ENCODE data around the gene MUC3A. TPM values are rescaled to one million over a fixed set of nuclear protein-coding genes. Genes with fewer than 3 reads are reported as not detected.
"Not testable (repeated sequence)": the region's sequence is repeated elsewhere in the genome, so short reads cannot be mapped to it uniquely, and the experiment has no call there.

The MUC3A gene
- polyA plus RNA-seq, 1 experiment = not detected

- peaks cover 20% of the 10 kb centered on the region for H3K9me3 ChIP-seq (ENCODE audit: control insufficient read depth, insufficient read depth, low read length)
- DNase-seq (ENCODE audit: low read depth, low spot score) = no peak
- ChIA-PET CTCF (interaction anchor here (1.3 kb wide), 1 partner anchor 10 kb away, joined by 3 read pairs; no protein-coding TSS in a partner anchor), POLR2A (no interaction called here)
- no peak overlapping the region for H3K27ac ChIP-seq (ENCODE audit: low read depth, low read length)
- TF ChIP-seq, protein P1, sequence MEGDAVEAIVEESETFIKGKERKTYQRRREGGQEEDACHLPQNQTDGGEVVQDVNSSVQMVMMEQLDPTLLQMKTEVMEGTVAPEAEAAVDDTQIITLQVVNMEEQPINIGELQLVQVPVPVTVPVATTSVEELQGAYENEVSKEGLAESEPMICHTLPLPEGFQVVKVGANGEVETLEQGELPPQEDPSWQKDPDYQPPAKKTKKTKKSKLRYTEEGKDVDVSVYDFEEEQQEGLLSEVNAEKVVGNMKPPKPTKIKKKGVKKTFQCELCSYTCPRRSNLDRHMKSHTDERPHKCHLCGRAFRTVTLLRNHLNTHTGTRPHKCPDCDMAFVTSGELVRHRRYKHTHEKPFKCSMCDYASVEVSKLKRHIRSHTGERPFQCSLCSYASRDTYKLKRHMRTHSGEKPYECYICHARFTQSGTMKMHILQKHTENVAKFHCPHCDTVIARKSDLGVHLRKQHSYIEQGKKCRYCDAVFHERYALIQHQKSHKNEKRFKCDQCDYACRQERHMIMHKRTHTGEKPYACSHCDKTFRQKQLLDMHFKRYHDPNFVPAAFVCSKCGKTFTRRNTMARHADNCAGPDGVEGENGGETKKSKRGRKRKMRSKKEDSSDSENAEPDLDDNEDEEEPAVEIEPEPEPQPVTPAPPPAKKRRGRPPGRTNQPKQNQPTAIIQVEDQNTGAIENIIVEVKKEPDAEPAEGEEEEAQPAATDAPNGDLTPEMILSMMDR (IDR thresholded peaks at IDR 0.05; ENCODE audit: low read depth, low read length) = no peak
- H3K27me3 ChIP-seq (ENCODE audit: control insufficient read depth, insufficient read depth, low read length) = peaks cover 14% of the 10 kb centered on the region
- H3K4me3 ChIP-seq (ENCODE audit: low read depth, low read length) = no peak overlapping the region
These were observed 26.1 kb downstream of the MUC3A start for GRCh38 chr7:100975371-100975821.

GRCh38 chr7:100978300-100978699 is 29.0 kb downstream of the MUC3A start:
- Histone ChIP-seq H3K9me3 (ENCODE audit: control insufficient read depth, insufficient read depth, low read length) (peaks cover 20% of the 10 kb centered on the region), H3K27ac (ENCODE audit: low read depth, low read length) (no peak overlapping the region), H3K4me3 (ENCODE audit: low read depth, low read length) (no peak overlapping the region), H3K27me3 (ENCODE audit: control insufficient read depth, insufficient read depth, low read length) (peaks cover 6% of the 10 kb centered on the region)
- no peak for DNase-seq (ENCODE audit: low read depth, low spot score)
- ChIA-PET CTCF (no interaction called here), POLR2A (no interaction called here)
- TF ChIP-seq, protein P1 (IDR thresholded peaks at IDR 0.05; ENCODE audit: low read depth, low read length) = no peak

DNA sequence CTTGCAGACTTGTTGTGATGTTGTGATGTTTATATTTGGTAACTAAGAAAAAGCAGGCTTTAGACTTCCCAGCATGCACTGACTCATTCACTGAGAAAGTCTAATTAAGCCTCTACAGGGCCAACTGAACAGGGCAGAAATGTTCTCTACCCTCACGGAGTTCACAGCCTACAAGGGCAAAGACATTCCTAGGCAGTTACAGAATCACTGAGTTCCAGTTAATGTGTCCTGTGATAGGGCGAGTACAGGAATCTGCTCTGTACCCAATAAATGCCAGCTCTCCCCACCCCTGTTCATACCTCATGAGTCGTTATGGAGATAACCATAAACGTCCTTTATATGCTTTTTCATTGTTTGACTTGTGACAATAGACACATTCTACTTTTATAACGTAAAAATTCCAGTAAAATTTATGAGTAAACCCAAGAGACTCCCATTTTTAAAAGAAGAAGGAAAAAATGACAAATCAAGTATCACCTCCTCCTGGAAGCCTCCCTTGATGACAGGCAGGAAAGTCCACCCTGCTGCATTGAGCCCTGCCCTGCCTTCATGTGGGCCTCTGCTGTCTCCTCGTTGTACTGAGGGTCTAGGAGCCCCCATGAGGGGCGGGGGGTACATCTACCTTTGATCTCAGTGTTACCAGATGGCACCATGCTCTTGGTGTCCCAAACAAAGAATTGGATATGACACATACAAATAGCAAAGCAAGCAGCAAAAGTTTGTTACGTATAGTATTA is 34.3 kb downstream of the MUC3A start:
- no peak for DNase-seq (ENCODE audit: low read depth, low spot score)
- ChIA-PET CTCF (no interaction called here), POLR2A (no interaction called here)
- H3K27ac ChIP-seq (ENCODE audit: low read depth, low read length) = no peak overlapping the region
- peaks cover 2% of the 10 kb centered on the region for H3K27me3 ChIP-seq (ENCODE audit: control insufficient read depth, insufficient read depth, low read length)
- TF ChIP-seq, protein P1 (IDR thresholded peaks at IDR 0.05; ENCODE audit: low read depth, low read length) = no peak
- H3K4me3 ChIP-seq (ENCODE audit: low read depth, low read length) = no peak overlapping the region
- H3K9me3 ChIP-seq (ENCODE audit: control insufficient read depth, insufficient read depth, low read length) = no peaks in the 10 kb centered on the region

- POLR2A ChIA-PET = not testable (repeated sequence)
These were observed 35.0 kb downstream of the MUC3A start for GRCh38 chr7:100984241-100984918.

DNA sequence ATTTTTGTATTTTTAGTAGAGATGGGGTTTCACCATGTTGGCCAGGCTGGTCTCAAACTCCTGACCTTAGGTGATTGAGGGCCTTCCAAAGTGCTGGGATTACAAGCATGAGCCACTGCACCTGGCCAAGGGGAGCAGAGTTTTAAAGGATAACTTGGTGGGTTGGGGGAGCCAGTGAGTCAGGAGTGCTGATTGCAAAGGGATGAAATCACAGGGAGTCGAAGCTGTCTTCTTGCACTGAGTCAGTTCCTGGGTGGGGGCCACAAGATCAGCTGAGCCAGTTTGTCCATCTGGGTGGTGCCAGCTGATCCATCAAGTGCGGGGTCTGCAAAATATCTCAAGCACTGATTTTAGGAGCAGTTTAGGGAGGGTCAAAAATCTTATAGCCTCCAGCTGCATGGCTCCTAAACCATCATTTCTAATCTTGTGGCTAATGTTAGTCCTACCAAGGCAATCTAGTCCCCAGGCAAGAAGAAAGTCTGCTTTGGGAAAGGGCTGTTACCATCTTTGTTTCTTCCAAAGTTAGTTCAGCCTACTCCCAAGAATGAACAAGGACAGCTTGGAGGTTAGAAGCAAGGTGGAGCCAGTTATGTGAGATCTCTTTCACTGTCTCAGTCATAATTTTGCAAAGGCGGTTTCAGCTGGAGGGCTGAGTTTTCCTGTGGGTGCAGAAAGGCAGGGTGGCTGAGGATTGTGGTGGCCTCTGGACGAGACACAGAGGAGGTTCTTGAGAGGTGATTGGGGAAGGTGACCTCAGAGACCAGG is 35.9 kb downstream of the MUC3A start:
- H3K4me3 ChIP-seq (ENCODE audit: low read depth, low read length); CTCF ChIA-PET; H3K9me3 ChIP-seq (ENCODE audit: control insufficient read depth, insufficient read depth, low read length); H3K27ac ChIP-seq (ENCODE audit: low read depth, low read length); POLR2A ChIA-PET; DNase-seq (ENCODE audit: low read depth, low spot score); H3K27me3 ChIP-seq (ENCODE audit: control insufficient read depth, insufficient read depth, low read length): not testable (repeated sequence)

More at GRCh38 chr7:100984241-100984918, 35.0 kb downstream of the MUC3A start:
- DNase-seq (ENCODE audit: low read depth, low spot score); H3K27ac ChIP-seq (ENCODE audit: low read depth, low read length); H3K4me3 ChIP-seq (ENCODE audit: low read depth, low read length); CTCF ChIA-PET; H3K27me3 ChIP-seq (ENCODE audit: control insufficient read depth, insufficient read depth, low read length); H3K9me3 ChIP-seq (ENCODE audit: control insufficient read depth, insufficient read depth, low read length): not testable (repeated sequence)
